ENCODE results near the gene NKX1-1.

The NKX1-1 gene

DNA sequence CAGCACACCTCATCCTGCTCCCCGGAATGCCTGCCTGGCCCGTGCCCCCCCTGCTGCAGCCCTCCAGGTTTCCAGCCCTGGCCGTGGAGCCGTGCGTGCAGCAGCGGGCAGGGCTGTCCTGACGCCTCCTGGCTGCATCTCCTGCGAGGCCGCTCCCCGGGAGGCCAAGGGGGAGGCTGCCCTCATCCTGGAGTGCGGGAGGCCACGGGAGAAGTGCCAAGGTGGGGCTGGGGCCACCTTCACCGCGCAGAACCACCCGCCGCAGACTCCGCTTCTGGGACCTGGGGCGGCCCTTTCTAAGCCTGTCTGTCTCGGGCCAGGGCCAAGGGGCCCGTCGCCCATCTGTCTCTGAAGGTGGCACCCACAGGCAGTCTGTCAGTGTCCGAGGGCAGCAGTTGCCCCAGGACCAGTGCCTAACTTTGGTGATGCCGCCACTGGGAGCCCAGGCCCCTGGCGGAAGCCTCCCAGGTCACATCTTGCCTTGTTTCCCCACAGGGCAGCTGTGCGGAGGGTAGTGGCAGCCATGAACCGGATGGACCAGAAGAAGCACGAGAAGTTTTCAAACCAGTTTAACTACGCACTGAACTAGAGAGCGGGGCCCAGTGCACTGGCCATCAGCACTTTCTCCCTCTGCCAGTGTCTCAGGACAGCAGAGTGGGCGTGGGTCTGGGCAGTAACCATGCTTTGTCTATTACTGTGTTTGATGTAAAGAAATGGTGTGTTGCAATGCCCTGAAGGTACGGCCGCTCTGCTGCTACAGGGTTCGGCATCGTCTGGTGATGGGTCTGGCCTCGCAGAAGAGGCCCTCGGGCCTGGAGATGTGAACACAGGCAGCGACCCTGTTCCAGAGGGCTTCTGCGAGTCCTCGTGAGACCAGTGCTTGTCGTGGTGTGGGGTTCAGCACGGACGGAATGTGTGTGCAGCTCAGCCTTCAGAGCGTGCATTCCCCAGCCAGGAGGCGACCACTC lies 20.6 kb downstream of the NKX1-1 start:
- Histone ChIP-seq H3K4me3 (ENCODE audit: insufficient read length, low read depth) (no peak overlapping the region), H3K36me3 (ENCODE audit: insufficient read depth, insufficient read length, low read length) (peaks cover 65% of the 10 kb centered on the region), H3K9me3 (ENCODE audit: insufficient read depth, low read length) (peaks cover 13% of the 10 kb centered on the region; the same call in 1 of the 2 replicates), H3K27me3 (ENCODE audit: insufficient read depth, insufficient read length) (no peaks in the 10 kb centered on the region), H3K9ac (ENCODE audit: insufficient read length, low read depth) (no peak overlapping the region), H3K4me1 (ENCODE audit: insufficient read depth, insufficient read length) (no peaks in the 10 kb centered on the region)
- DNase-seq (ENCODE audit: low read depth, low spot score): no peak
- no peak for TF ChIP-seq YY1 (IDR thresholded peaks at IDR 0.05; ENCODE audit: insufficient read depth, insufficient read length)
- TF ChIP-seq ZNF274 (IDR thresholded peaks at IDR 0.05; ENCODE audit: low read depth, low read length): no peak
- TF ChIP-seq SUZ12 (IDR thresholded peaks at IDR 0.05; ENCODE audit: extremely low read depth, insufficient read depth, insufficient read length): no peak

DNA sequence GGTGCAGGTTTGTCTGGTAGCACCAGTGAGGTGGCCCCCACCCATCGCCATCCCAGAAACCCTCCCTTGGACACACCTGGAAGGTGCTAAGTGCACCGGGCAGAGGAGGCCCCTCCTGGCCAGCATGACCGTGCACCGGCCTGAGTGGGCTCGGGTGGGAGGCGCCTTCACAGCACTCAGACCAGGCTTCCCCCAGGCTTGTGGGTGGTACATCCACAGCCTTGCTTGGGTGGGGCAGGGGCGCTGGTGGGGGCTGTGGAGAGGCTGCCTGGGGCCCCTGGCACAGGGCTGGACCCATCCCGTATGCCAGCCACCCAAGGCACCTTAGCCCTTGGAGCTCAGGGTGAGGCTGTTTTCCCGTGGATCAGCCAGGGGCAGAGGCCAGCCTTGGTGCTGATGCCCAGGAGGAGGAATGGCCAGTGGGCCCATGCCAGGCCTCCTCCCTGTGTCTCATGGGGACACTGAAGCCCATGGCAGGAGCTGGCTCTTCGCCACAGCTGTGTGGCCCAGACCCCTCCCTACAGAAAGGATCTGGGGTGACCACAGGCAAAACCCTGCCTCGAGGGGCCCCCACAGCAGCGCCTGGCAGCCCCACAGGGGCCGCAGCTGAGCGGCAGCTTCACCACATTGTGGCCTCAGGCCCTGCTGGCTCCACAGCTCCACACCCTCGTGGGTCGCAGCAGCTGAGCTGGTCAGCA lies 21.4 kb downstream of the NKX1-1 start:
- DNase-seq (ENCODE audit: low read depth, low spot score): no peak
- Histone ChIP-seq H3K4me1 (ENCODE audit: insufficient read depth, insufficient read length) (no peaks in the 10 kb centered on the region), H3K9ac (ENCODE audit: insufficient read length, low read depth) (no peak overlapping the region), H3K4me3 (ENCODE audit: insufficient read length, low read depth) (no peak overlapping the region), H3K27me3 (ENCODE audit: insufficient read depth, insufficient read length) (no peaks in the 10 kb centered on the region), H3K36me3 (ENCODE audit: insufficient read depth, insufficient read length, low read length) (peaks cover 73% of the 10 kb centered on the region), H3K9me3 (ENCODE audit: insufficient read depth, low read length) (peaks cover 13% of the 10 kb centered on the region; the same call in 1 of the 2 replicates)
- no peak for TF ChIP-seq ZNF274 (IDR thresholded peaks at IDR 0.05; ENCODE audit: low read depth, low read length)
- TF ChIP-seq SUZ12 (IDR thresholded peaks at IDR 0.05; ENCODE audit: extremely low read depth, insufficient read depth, insufficient read length): no peak
- no peak for TF ChIP-seq YY1 (IDR thresholded peaks at IDR 0.05; ENCODE audit: insufficient read depth, insufficient read length)

DNA sequence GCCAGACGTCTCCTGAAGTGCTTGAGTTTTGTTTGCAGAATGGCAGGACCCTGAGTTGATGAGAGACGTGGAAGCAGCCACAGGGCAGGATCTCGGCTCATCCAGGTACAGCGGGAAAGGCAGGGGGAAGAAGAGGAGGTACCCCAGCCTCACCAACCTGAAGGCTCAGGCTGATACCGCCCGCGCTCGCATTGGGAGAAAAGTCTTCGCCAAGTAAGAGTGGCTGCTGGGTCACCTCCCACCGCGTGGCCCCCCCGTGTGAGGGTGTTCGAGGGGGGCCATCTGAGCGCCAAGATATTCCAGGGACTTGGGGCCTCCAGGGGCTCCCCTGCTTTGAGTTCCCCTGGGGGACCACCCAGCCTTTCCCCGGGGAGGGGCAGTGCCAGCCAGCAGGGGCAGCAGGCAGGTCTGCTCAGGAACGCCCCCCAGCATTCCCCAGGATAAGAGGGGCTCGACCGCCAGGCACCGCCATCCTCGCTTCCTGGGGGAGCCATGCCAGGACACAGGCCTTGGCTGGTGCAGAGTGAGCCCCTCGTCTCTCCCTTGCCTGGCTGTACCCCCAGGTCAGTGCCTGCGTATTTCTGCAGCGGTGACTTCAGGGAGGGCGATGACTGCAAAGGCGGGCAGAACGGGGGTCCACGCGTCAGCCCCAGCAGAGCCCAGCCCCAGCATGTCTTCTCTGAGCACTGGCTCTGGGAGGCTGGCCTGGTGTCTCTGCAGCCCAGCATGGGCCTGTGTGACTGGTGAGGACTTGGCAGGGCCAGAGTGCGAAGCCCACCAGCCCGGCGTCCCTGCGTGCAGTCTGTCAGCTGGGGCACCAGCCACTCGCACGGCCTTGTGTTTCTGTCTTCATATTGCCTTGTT lies 22.3 kb downstream of the NKX1-1 start:
- peaks cover 81% of the 10 kb centered on the region for H3K36me3 ChIP-seq (ENCODE audit: insufficient read depth, insufficient read length, low read length)
- no peak for DNase-seq (ENCODE audit: low read depth, low spot score)

DNA sequence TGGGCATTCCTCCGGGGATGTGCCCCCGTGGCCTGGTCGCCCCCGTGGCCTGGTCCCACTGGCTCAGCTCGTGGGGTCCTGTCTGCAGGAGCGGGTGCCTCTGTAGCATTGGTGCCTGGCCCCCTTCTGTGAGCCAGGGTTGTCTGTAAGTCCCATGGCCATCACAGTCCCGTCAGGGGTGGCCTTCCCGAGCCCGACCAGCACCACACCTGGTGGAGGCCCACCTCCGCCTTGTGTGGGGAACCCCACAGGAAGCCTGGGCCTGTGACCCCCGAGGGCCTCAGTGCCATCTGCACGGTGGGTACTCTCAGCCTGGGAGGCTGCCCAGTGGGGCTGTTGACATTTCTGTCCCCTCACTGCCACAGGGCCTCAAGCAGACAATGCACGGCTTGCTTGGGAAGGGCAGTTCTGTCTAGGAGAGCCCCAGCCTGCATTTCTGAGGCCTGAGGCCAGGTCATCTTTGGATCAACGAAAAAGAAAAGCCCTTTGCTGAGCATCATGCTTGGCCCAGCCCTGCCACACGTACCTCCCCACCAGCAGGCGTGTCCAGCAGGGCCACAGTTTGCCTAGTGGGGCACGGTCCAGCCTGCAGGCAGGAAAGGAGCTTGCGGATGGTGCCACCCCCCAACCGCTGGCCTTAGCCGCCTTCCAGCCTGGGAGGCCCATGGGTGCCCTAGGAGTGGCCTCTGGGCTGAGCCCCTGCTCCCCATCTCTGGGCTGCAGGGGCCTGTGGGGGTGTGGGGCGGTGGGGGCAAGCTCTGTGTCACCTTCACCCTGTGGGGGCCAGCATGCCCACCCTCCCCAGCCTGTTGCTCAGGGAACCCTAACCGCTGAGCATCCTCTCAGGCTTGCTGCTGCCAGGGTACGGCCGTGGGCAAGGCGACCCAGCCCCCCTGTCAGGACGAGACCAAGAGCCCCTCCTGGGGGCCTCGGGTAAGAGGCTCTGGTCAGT lies 23.2 kb downstream of the NKX1-1 start:
- no peak overlapping the region for H3K4me3 ChIP-seq (ENCODE audit: insufficient read length, low read depth)
- H3K9ac ChIP-seq (ENCODE audit: insufficient read length, low read depth): no peak overlapping the region
- H3K27me3 ChIP-seq (ENCODE audit: insufficient read depth, insufficient read length): no peaks in the 10 kb centered on the region
- TF ChIP-seq YY1 (IDR thresholded peaks at IDR 0.05; ENCODE audit: insufficient read depth, insufficient read length): no peak
- TF ChIP-seq ZNF274 (IDR thresholded peaks at IDR 0.05; ENCODE audit: low read depth, low read length): no peak
- TF ChIP-seq SUZ12 (IDR thresholded peaks at IDR 0.05; ENCODE audit: extremely low read depth, insufficient read depth, insufficient read length): no peak
- no peaks in the 10 kb centered on the region for H3K4me1 ChIP-seq (ENCODE audit: insufficient read depth, insufficient read length)
- H3K36me3 ChIP-seq (ENCODE audit: insufficient read depth, insufficient read length, low read length): peaks cover 86% of the 10 kb centered on the region
- peaks cover under 1% of the 10 kb centered on the region; the same call in 1 of the 2 replicates for H3K9me3 ChIP-seq (ENCODE audit: insufficient read depth, low read length)
- DNase-seq (ENCODE audit: low read depth, low spot score): no peak

More for the DNA sequence above, 22.3 kb downstream of the NKX1-1 start:
- Histone ChIP-seq H3K27me3 (ENCODE audit: insufficient read depth, insufficient read length) (no peaks in the 10 kb centered on the region), H3K4me3 (ENCODE audit: insufficient read length, low read depth) (no peak overlapping the region), H3K9ac (ENCODE audit: insufficient read length, low read depth) (no peak overlapping the region), H3K4me1 (ENCODE audit: insufficient read depth, insufficient read length) (no peaks in the 10 kb centered on the region), H3K9me3 (ENCODE audit: insufficient read depth, low read length) (peaks cover 10% of the 10 kb centered on the region; the same call in 1 of the 2 replicates)
- no peak for TF ChIP-seq ZNF274 (IDR thresholded peaks at IDR 0.05; ENCODE audit: low read depth, low read length)
- no peak for TF ChIP-seq YY1 (IDR thresholded peaks at IDR 0.05; ENCODE audit: insufficient read depth, insufficient read length)
- TF ChIP-seq SUZ12 (IDR thresholded peaks at IDR 0.05; ENCODE audit: extremely low read depth, insufficient read depth, insufficient read length): no peak

DNA sequence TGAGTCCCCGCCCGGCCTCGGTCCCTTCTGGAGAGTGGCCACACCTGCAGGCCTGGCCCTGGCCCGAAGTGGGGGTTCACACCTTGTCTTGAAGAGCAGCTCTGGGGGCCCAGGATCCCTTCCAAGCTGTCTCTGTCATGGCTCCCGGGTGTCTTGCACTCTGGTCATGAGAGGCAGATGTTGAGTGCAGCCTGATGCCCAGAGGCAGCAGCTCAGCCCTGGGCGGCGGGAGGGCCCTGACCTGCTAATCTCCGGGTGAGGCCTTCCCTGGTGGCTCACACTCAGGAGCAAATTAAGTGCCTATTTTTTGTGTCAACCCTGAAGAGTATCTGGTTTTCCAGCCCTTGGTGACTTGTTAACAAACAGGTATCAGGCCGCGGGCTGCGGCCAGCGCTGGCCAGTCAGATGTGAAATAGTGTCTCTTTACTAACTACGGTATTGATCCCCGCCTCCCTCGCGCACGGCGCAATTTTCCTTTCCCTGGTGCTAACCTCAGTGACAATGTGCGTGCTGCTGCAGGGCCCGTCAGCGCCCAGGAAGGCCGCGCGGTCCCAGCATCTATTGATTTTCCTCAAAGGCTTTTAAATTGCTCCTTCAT lies 24.2 kb downstream of the NKX1-1 start:
- Histone ChIP-seq H3K9me3 (ENCODE audit: insufficient read depth, low read length) (no peaks in the 10 kb centered on the region), H3K9ac (ENCODE audit: insufficient read length, low read depth) (no peak overlapping the region), H3K4me1 (ENCODE audit: insufficient read depth, insufficient read length) (no peaks in the 10 kb centered on the region), H3K4me3 (ENCODE audit: insufficient read length, low read depth) (no peak overlapping the region), H3K27me3 (ENCODE audit: insufficient read depth, insufficient read length) (no peaks in the 10 kb centered on the region), H3K36me3 (ENCODE audit: insufficient read depth, insufficient read length, low read length) (peaks cover 88% of the 10 kb centered on the region)
- TF ChIP-seq YY1 (IDR thresholded peaks at IDR 0.05; ENCODE audit: insufficient read depth, insufficient read length) (no peak), SUZ12 (IDR thresholded peaks at IDR 0.05; ENCODE audit: extremely low read depth, insufficient read depth, insufficient read length) (no peak), ZNF274 (IDR thresholded peaks at IDR 0.05; ENCODE audit: low read depth, low read length) (no peak)
- DNase-seq (ENCODE audit: low read depth, low spot score): no peak
